K562 (cell line): ENCODE data around the gene NDUFS8. TPM values are rescaled to one million over a fixed set of nuclear protein-coding genes. Genes with fewer than 3 reads are reported as not detected.
A peak's percentile ranks its signal among the peaks of the same experiment; 100 is the strongest.

Experiments used
- HNRNPK ChIP-seq: fragments of 200-400 bp; formaldehyde crosslinking; IDR thresholded peaks from one replicate; pipeline ENCODE4 v1.6.1; 2018; ENCODE audit warnings: mild to moderate bottlenecking, low read depth, low read length; ENCODE audit not compliant: poor library complexity, severe bottlenecking
- IFI16 ChIP-seq: fragments of 250-450 bp; sonication (Bioruptor Pico); IDR thresholded peaks from 2 replicates; pipeline ENCODE4 v2.1.2; 2022; ENCODE audit warnings: mild to moderate bottlenecking, inconsistent platforms
- RBM25 ChIP-seq: fragments of 200-400 bp; formaldehyde crosslinking; IDR thresholded peaks from 2 replicates; pipeline ENCODE4 v1.6.1; 2018; ENCODE audit warnings: low read length, low read depth, moderate library complexity; ENCODE audit not compliant: severe bottlenecking
- RCOR1 ChIP-seq, 2 experiments: IDR thresholded peaks; 2 replicates each; pipeline ENCODE4 v1.6.1; 2012; ENCODE audit warnings: low read depth in 2 of 2, low read length in 2 of 2, borderline replicate concordance in 1 of 2, improper control_type of control experiment in 1 of 2
- SMARCA5 ChIP-seq: fragments of 450-650 bp; IDR thresholded peaks from 2 replicates; pipeline ENCODE4 v1.6.1; 2016
- TRIM28 ChIP-seq: fragments of 450-650 bp; IDR thresholded peaks from 2 replicates; pipeline ENCODE4 v1.6.1; 2017
- ZNF184 ChIP-seq: sonication (generic); formaldehyde crosslinking; IDR thresholded peaks from 2 replicates; pipeline ENCODE4 v1.5.0; 2020; ENCODE audit warnings: missing genetic modification reagents
- ZNF583 ChIP-seq: fragments of 250-450 bp; sonication (Bioruptor Pico); IDR thresholded peaks from 2 replicates; pipeline ENCODE4 v1.4.0; 2020
- polyA plus RNA-seq, 8 experiments: library from polyadenylated mRNA; depleted of rRNA in 4 of 8; stranded (reverse) in 5 of 8; unstranded in 3 of 8; fragments of >200 nt; fragmentation: Nextera tagmentation in 2 of 8; fragmentation: Illumina TruSeq in 1 of 8; extraction: Ambion mirVana in 2 of 8; extraction: Trizol in 1 of 8; gene quantifications; 2 replicates each; pipeline versions ENCODE4 v1.2.1 to v1.2.3, GENCODE V29; 2011 to 2014; ENCODE audit warnings: inconsistent platforms in 1 of 8, missing spikeins in 1 of 8
- total RNA-seq, 7 experiments: library from RNA; depleted of rRNA in 6 of 7; stranded (reverse); fragments of >200 nt in 6 of 7; fragmentation: Illumina TruSeq in 2 of 7; extraction: Trizol in 2 of 7; gene quantifications; 2 replicates each; pipeline versions ENCODE4 v1.2.1 to v1.2.3, GENCODE V29; 2011 to 2021; ENCODE audit warnings: low replicate concordance in 1 of 7
- TF ChIP-seq, protein P1 (sequence below): fragments of 200-800 bp; sonication (Bioruptor generic); IDR thresholded peaks from 2 replicates; pipeline ENCODE4 v1.6.1; 2017; ENCODE audit warnings: missing genetic modification characterization, missing compliant biosample characterization
- TF ChIP-seq, protein P2 (sequence below), 2 experiments: fragments of 450-650 bp in 1 of 2; IDR thresholded peaks; 2 replicates each; pipeline ENCODE4 v1.6.1; 2011 to 2017; ENCODE audit warnings: low read depth in 2 of 2, antibody characterized with exemption in 1 of 2, borderline replicate concordance in 1 of 2, low read length in 1 of 2, mild to moderate bottlenecking in 1 of 2, mixed read lengths in 1 of 2; ENCODE audit not compliant: control insufficient read depth in 1 of 2

The NDUFS8 gene
- total and polyA plus RNA-seq, 9 of the 15 experiments (the other 6 are each of a cell fraction or from before 2014, with no cell fraction given): 36.5 to 351 (median 101) TPM

GRCh38 chr11:68007498-68008380 lies 22.7 kb upstream of the NDUFS8 start (continued):
- TF ChIP-seq ZNF583 (CRISPR knock-in tag): no peak
- TF ChIP-seq RBM25: peak; percentile 85
- TF ChIP-seq, protein P1, sequence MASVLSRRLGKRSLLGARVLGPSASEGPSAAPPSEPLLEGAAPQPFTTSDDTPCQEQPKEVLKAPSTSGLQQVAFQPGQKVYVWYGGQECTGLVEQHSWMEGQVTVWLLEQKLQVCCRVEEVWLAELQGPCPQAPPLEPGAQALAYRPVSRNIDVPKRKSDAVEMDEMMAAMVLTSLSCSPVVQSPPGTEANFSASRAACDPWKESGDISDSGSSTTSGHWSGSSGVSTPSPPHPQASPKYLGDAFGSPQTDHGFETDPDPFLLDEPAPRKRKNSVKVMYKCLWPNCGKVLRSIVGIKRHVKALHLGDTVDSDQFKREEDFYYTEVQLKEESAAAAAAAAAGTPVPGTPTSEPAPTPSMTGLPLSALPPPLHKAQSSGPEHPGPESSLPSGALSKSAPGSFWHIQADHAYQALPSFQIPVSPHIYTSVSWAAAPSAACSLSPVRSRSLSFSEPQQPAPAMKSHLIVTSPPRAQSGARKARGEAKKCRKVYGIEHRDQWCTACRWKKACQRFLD: no peak
- peak in 1 of 2 experiments; percentile 27; a peak in 1 of 4 replicates for TF ChIP-seq RCOR1 (IDR thresholded peaks at IDR 0.05; ENCODE audit: borderline replicate concordance in 1 of 2, low read depth in 2 of 2, low read length in 2 of 2)
- no peak for TF ChIP-seq TRIM28
- TF ChIP-seq HNRNPK: no peak
- no peak for TF ChIP-seq ZNF184 (CRISPR knock-in tag)
- TF ChIP-seq SMARCA5: peak; percentile 85
- TF ChIP-seq, protein P2, sequence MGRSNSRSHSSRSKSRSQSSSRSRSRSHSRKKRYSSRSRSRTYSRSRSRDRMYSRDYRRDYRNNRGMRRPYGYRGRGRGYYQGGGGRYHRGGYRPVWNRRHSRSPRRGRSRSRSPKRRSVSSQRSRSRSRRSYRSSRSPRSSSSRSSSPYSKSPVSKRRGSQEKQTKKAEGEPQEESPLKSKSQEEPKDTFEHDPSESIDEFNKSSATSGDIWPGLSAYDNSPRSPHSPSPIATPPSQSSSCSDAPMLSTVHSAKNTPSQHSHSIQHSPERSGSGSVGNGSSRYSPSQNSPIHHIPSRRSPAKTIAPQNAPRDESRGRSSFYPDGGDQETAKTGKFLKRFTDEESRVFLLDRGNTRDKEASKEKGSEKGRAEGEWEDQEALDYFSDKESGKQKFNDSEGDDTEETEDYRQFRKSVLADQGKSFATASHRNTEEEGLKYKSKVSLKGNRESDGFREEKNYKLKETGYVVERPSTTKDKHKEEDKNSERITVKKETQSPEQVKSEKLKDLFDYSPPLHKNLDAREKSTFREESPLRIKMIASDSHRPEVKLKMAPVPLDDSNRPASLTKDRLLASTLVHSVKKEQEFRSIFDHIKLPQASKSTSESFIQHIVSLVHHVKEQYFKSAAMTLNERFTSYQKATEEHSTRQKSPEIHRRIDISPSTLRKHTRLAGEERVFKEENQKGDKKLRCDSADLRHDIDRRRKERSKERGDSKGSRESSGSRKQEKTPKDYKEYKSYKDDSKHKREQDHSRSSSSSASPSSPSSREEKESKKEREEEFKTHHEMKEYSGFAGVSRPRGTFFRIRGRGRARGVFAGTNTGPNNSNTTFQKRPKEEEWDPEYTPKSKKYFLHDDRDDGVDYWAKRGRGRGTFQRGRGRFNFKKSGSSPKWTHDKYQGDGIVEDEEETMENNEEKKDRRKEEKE (IDR thresholded peaks at IDR 0.05; ENCODE audit: borderline replicate concordance in 1 of 2, control insufficient read depth in 1 of 2, low read depth in 2 of 2, low read length in 1 of 2): no peak
- no peak for TF ChIP-seq IFI16 (CRISPR knock-in tag)
